Spleen (tissue), 11 donors: Measurements from ENCODE around the gene NPB. TPM values are rescaled to one million over a fixed set of nuclear protein-coding genes. Genes with fewer than 3 reads are reported as not detected.
A peak's percentile ranks its signal among the peaks of the same experiment; 100 is the strongest.

Experiments used
- DNase-seq: peaks from one replicate; pipeline ENCODE4 v3.0.0-alpha.2; 2020
- H3K27ac ChIP-seq, 8 donors: fragments of 200-600 bp; sonication (generic) in 7 of 8; 1 replicate in 4 of 8; 2 replicates in 4 of 8; pipeline versions ENCODE4 v1.5.0 to v1.8.0; 2016 to 2021; ENCODE audit warnings: inconsistent platforms in 4 of 8, mild to moderate bottlenecking in 4 of 8, moderate library complexity in 1 of 8
- H3K27me3 ChIP-seq, 7 donors: fragments of 200-600 bp; sonication (generic) in 6 of 7; replicated peaks in 1 of 7; 1 replicate in 4 of 7; 2 replicates in 3 of 7; pipeline versions ENCODE4 v1.5.0 to v1.8.0; 2016 to 2021; ENCODE audit warnings: inconsistent platforms in 3 of 7, mild to moderate bottlenecking in 1 of 7
- H3K36me3 ChIP-seq, 6 donors: fragments of 200-600 bp; sonication (generic) in 5 of 6; 1 replicate in 4 of 6; 2 replicates in 2 of 6; pipeline versions ENCODE4 v1.5.0 to v1.8.0; 2016 to 2021; ENCODE audit warnings: inconsistent platforms in 2 of 6
- H3K4me1 ChIP-seq, 6 donors: fragments of 200-600 bp; sonication (generic) in 5 of 6; 1 replicate in 3 of 6; 2 replicates in 3 of 6; pipeline versions ENCODE4 v1.5.0 to v1.8.0; 2016 to 2021; ENCODE audit warnings: inconsistent platforms in 3 of 6
- H3K4me3 ChIP-seq, 8 donors: fragments of 200-600 bp; sonication (generic) in 7 of 8; 1 replicate in 4 of 8; 2 replicates in 4 of 8; pipeline versions ENCODE4 v1.5.0 to v1.8.0; 2016 to 2021; ENCODE audit warnings: inconsistent platforms in 4 of 8, mild to moderate bottlenecking in 4 of 8, moderate library complexity in 2 of 8
- H3K9me3 ChIP-seq, 8 donors: fragments of 200-600 bp; sonication (generic) in 7 of 8; 1 replicate in 4 of 8; 2 replicates in 4 of 8; pipeline versions ENCODE4 v1.5.0 to v1.8.0; 2016 to 2021; ENCODE audit warnings: inconsistent platforms in 4 of 8
- POLR2A ChIP-seq, 3 donors: fragments of 450-650 bp; IDR thresholded peaks; one replicate each; pipeline ENCODE4 v1.5.1; 2017; ENCODE audit warnings: antibody characterized with exemption in 3 of 3, mild to moderate bottlenecking in 1 of 3
- POLR2AphosphoS5 ChIP-seq, 3 donors: sonication (generic); formaldehyde crosslinking; IDR thresholded peaks; one replicate each; pipeline ENCODE4 v1.5.1; 2017; ENCODE audit warnings: antibody characterized with exemption in 3 of 3
- WGBS, 5 donors: extraction: QIAGEN DNeasy Blood & Tissue Kit in 3 of 5; methylation state at CpG; one replicate each; pipeline versions ENCODE4 v1.1.5 to v1.1.7; 2013 to 2018; 5-methylcytosine and 5-hydroxymethylcytosine counted together
- intact Hi-C: fragments of 100-400 bp; cut with DNase I; formaldehyde crosslinking; loops from one replicate; pipeline ENCODE4 v1.15.0; 2023; ENCODE audit warnings: low total_unique reads
- polyA plus RNA-seq, 3 donors: library from polyadenylated mRNA; stranded (reverse); fragments of 200-250 nt; gene quantifications; one replicate each; pipeline ENCODE4 v1.2.1, GENCODE V29; 2013
- total RNA-seq, 7 donors: library from RNA; depleted of rRNA in 3 of 7; stranded (reverse); fragments of >200 nt in 3 of 7; fragmentation: NEBNext Ultra II Directional in 4 of 7; extraction: Animal tissue kit (Norgen Biotek cat#: 25700) in 4 of 7; gene quantifications; one replicate each; pipeline versions ENCODE4 v1.1.0 to v1.2.1, GENCODE V29; 2016 to 2021
- TF ChIP-seq, protein P1 (sequence below), 11 experiments: fragments of 200-600 bp in 7 of 11; fragments of 450-650 bp in 4 of 11; sonication (generic) in 4 of 11; IDR thresholded peaks in 8 of 11; conservative IDR thresholded peaks in 3 of 11; 1 replicate in 7 of 11; 2 replicates in 4 of 11; pipeline versions ENCODE4 v1.4.0 to v1.8.0; 2016 to 2021; ENCODE audit warnings: antibody characterized with exemption in 11 of 11, inconsistent platforms in 4 of 11, mild to moderate bottlenecking in 1 of 11
- donor health status: healthy with polysubstance abuse.
- donor health status: DM: no; HTN: no; CAD: no; lungs with moderate emphysema.
- donor health status: DM: no; HTN: no; CAD: no.
- donor health status: Bipolar disorder and iron deficiency.
- donor health status: healthy.
- donor health status: DM: no; HTN: no; CAD: no.
- donor health status: DM: yes; HTN: yes; CAD: no.

NPB gene
- total and polyA plus RNA-seq, 10 donors: 0.23 to 4.8 (median 1.5) TPM; not detected in 1

GRCh38 chr17:81898029-81898866 is 3.8 kb upstream of the NPB start:
- DNase-seq: no peak
- intact Hi-C loops: no loop called here

DNA sequence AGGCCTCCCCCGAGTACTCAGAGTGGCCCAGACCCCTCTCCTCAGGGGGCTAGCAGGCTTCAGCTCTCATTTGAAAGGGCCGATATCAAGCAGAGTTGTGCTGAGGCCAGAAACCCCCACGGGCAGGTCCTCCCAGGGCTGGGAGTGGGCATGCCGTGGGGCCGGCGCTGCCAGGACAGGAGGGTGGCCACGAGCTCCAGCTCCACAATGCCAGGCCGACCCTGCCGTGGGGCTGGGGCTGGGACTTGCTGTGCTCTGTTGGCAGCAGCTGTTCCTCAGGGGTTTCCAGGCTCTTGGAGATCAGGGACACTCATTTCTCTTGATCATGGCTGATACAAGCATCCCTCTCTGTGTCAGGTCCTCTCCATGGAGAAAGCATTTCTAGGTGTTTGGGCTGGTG is 3.2 kb upstream of the NPB start:
- 69 to 100% (median 95%) methylated on average over 2 to 9 of the region's 9 CpGs for WGBS, 5 donors
- Histone ChIP-seq H3K4me1 (peaks cover 0 to 28% (median 18%) of the 10 kb centered on the region in 6 donors), H3K27me3 (peaks cover 0 to 29% (median 16%) of the 10 kb centered on the region in 7 donors), H3K36me3 (peaks cover 0 to 79% (median 64%) of the 10 kb centered on the region in 6 donors), H3K4me3 (no peak overlapping the region), H3K9me3 (no peaks in the 10 kb centered on the region), H3K27ac (no peak overlapping the region)
- DNase-seq: no peak
- TF ChIP-seq POLR2AphosphoS5 (IDR thresholded peaks at IDR 0.05): peak in 1 of 3 donors; percentile 13
- TF ChIP-seq, protein P1, sequence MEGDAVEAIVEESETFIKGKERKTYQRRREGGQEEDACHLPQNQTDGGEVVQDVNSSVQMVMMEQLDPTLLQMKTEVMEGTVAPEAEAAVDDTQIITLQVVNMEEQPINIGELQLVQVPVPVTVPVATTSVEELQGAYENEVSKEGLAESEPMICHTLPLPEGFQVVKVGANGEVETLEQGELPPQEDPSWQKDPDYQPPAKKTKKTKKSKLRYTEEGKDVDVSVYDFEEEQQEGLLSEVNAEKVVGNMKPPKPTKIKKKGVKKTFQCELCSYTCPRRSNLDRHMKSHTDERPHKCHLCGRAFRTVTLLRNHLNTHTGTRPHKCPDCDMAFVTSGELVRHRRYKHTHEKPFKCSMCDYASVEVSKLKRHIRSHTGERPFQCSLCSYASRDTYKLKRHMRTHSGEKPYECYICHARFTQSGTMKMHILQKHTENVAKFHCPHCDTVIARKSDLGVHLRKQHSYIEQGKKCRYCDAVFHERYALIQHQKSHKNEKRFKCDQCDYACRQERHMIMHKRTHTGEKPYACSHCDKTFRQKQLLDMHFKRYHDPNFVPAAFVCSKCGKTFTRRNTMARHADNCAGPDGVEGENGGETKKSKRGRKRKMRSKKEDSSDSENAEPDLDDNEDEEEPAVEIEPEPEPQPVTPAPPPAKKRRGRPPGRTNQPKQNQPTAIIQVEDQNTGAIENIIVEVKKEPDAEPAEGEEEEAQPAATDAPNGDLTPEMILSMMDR (IDR thresholded peaks at IDR 0.05 in 8 of 11, conservative IDR thresholded peaks at IDR 0.05 in 3 of 11): no peak
- intact Hi-C loops: no loop called here

More at GRCh38 chr17:81898029-81898866, 3.8 kb upstream of the NPB start:
- peaks cover 0 to 26% (median 16%) of the 10 kb centered on the region in 7 donors for H3K27me3 ChIP-seq
- TF ChIP-seq POLR2AphosphoS5 (IDR thresholded peaks at IDR 0.05): no peak
- TF ChIP-seq POLR2A (IDR thresholded peaks at IDR 0.05): no peak
- TF ChIP-seq, protein P1 (IDR thresholded peaks at IDR 0.05 in 8 of 11, conservative IDR thresholded peaks at IDR 0.05 in 3 of 11): no peak
- 90 to 97% (median 93%) methylated on average over 16 to 19 of the region's 19 CpGs for WGBS, 5 donors
- H3K36me3 ChIP-seq: peaks cover 0 to 79% (median 67%) of the 10 kb centered on the region in 6 donors
- H3K4me1 ChIP-seq: peaks cover 0 to 32% (median 18%) of the 10 kb centered on the region in 6 donors
- H3K9me3 ChIP-seq: no peaks in the 10 kb centered on the region
- H3K4me3 ChIP-seq: no peak overlapping the region
- no peak overlapping the region for H3K27ac ChIP-seq

DNA sequence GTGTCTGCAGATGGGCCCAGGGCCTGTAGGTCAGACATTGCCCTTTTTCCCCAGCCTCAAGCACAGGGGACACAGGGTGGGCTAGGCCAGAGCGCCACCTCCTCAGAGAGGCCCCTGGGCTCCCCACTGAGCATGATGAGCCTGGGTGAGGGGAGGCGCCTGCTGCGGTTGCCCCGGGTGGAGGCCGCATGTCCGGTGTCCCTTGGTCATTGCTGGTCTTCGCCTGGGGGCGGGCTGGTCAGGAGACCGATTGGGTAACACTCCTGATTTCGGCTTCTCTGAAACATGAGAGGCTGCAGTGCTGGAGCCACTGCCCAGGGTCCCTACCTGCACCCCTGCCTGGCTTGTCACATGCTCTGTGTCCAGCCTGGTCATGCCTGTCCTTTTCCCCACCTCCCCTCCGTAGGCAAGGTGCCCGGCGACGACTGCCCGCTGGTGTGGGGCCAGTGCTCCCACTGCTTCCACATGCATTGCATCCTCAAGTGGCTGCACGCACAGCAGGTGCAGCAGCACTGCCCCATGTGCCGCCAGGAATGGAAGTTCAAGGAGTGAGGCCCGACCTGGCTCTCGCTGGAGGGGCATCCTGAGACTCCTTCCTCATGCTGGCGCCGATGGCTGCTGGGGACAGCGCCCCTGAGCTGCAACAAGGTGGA is 2.4 kb upstream of the NPB start:
- TF ChIP-seq POLR2AphosphoS5 (IDR thresholded peaks at IDR 0.05): no peak
- TF ChIP-seq, protein P1 (IDR thresholded peaks at IDR 0.05 in 8 of 11, conservative IDR thresholded peaks at IDR 0.05 in 3 of 11): no peak
- no peak for TF ChIP-seq POLR2A (IDR thresholded peaks at IDR 0.05)
- no peak overlapping the region for H3K27ac ChIP-seq
- peaks cover 0 to 24% (median 18%) of the 10 kb centered on the region in 6 donors for H3K4me1 ChIP-seq
- intact Hi-C loops: no loop called here
- H3K27me3 ChIP-seq: peaks cover 0 to 29% (median 16%) of the 10 kb centered on the region in 7 donors
- 90 to 97% (median 94%) methylated on average over 15 to 22 of the region's 22 CpGs for WGBS, 5 donors
- no peaks in the 10 kb centered on the region for H3K9me3 ChIP-seq
- no peak for DNase-seq
- peaks cover 0 to 79% (median 61%) of the 10 kb centered on the region in 6 donors for H3K36me3 ChIP-seq
- no peak overlapping the region for H3K4me3 ChIP-seq
